IPS-20b (cell line): ENCODE measurements around the gene FUNDC1.

Source experiments
- H3K27ac ChIP-seq: one replicate; pipeline ENCODE4 v1.5.1; 2013; ENCODE audit warnings: low read length
- H3K27me3 ChIP-seq: 2 replicates; pipeline ENCODE4 v1.6.1; 2013; ENCODE audit warnings: mild to moderate bottlenecking, low read length, inconsistent platforms; ENCODE audit not compliant: insufficient read depth
- H3K36me3 ChIP-seq: 2 replicates; pipeline ENCODE4 v1.6.1; 2013; ENCODE audit warnings: low read depth, mild to moderate bottlenecking, inconsistent platforms, low read length, moderate library complexity; ENCODE audit not compliant: insufficient read depth
- H3K4me1 ChIP-seq: 2 replicates; pipeline ENCODE4 v1.6.1; 2013; ENCODE audit warnings: mild to moderate bottlenecking, control low read depth, inconsistent platforms, low read length, moderate library complexity; ENCODE audit not compliant: insufficient read depth
- H3K4me3 ChIP-seq: 2 replicates; pipeline ENCODE4 v1.5.1; 2013; ENCODE audit warnings: mild to moderate bottlenecking, low read length, inconsistent platforms
- H3K9ac ChIP-seq: 2 replicates; pipeline ENCODE4 v1.6.1; 2013; ENCODE audit warnings: low read depth, mild to moderate bottlenecking, inconsistent platforms, low read length, moderate library complexity
- H3K9me3 ChIP-seq: 2 replicates; pipeline ENCODE4 v1.6.1; 2013; ENCODE audit warnings: mild to moderate bottlenecking, low read depth, low read length, inconsistent platforms; ENCODE audit not compliant: insufficient read depth

FUNDC1 gene

GRCh38 chrX:44529310-44529709 is 13.3 kb downstream of the FUNDC1 start:
- Histone ChIP-seq H3K9ac (no peak overlapping the region), H3K4me1 (no peaks in the 10 kb centered on the region), H3K9me3 (no peaks in the 10 kb centered on the region), H3K4me3 (no peak overlapping the region), H3K27me3 (no peaks in the 10 kb centered on the region), H3K36me3 (peaks cover 2% of the 10 kb centered on the region), H3K27ac (no peak overlapping the region)

GRCh38 chrX:44514272-44514671 is 28.4 kb downstream of the FUNDC1 start:
- no peak overlapping the region for H3K9ac ChIP-seq
- H3K9me3 ChIP-seq, result no peaks in the 10 kb centered on the region
- no peaks in the 10 kb centered on the region for H3K36me3 ChIP-seq
- H3K4me3 ChIP-seq, result no peak overlapping the region
- H3K4me1 ChIP-seq, result no peaks in the 10 kb centered on the region
- no peak overlapping the region for H3K27ac ChIP-seq
- no peaks in the 10 kb centered on the region for H3K27me3 ChIP-seq

- Histone ChIP-seq H3K27ac (no peak overlapping the region), H3K4me3 (no peak overlapping the region), H3K9me3 (no peaks in the 10 kb centered on the region), H3K27me3 (no peaks in the 10 kb centered on the region), H3K36me3 (no peaks in the 10 kb centered on the region), H3K4me1 (peaks cover 7% of the 10 kb centered on the region; the same call in 1 of the 2 replicates), H3K9ac (no peak overlapping the region)
These were observed 35.4 kb downstream of the FUNDC1 start for GRCh38 chrX:44507292-44507691.

GRCh38 chrX:44506678-44507077 is 36.0 kb downstream of the FUNDC1 start:
- Histone ChIP-seq H3K4me1 (peaks cover 7% of the 10 kb centered on the region; the same call in 1 of the 2 replicates), H3K27ac (no peak overlapping the region), H3K9me3 (no peaks in the 10 kb centered on the region), H3K27me3 (no peaks in the 10 kb centered on the region), H3K9ac (no peak overlapping the region), H3K36me3 (no peaks in the 10 kb centered on the region), H3K4me3 (no peak overlapping the region; the same call in 1 of the 2 replicates)

- H3K4me1 ChIP-seq, result peaks cover 7% of the 10 kb centered on the region; the same call in 1 of the 2 replicates
- no peak overlapping the region for H3K9ac ChIP-seq
- no peak overlapping the region for H3K4me3 ChIP-seq
- no peaks in the 10 kb centered on the region for H3K36me3 ChIP-seq
- H3K27ac ChIP-seq, result no peak overlapping the region
- H3K27me3 ChIP-seq, result no peaks in the 10 kb centered on the region
- H3K9me3 ChIP-seq, result no peaks in the 10 kb centered on the region
These were observed 39.1 kb downstream of the FUNDC1 start for GRCh38 chrX:44503560-44503959.

- no peaks in the 10 kb centered on the region for H3K27me3 ChIP-seq
- no peak overlapping the region for H3K27ac ChIP-seq
These were observed 47.6 kb downstream of the FUNDC1 start for GRCh38 chrX:44495091-44495490.

GRCh38 chrX:44494357-44494756 is 48.3 kb downstream of the FUNDC1 start:
- Histone ChIP-seq H3K4me1 (no peaks in the 10 kb centered on the region), H3K9me3 (no peaks in the 10 kb centered on the region), H3K36me3 (no peaks in the 10 kb centered on the region), H3K27me3 (no peaks in the 10 kb centered on the region), H3K9ac (no peak overlapping the region), H3K27ac (no peak overlapping the region), H3K4me3 (no peak overlapping the region)

More at GRCh38 chrX:44495091-44495490, 47.6 kb downstream of the FUNDC1 start:
- Histone ChIP-seq H3K4me3 (no peak overlapping the region), H3K9ac (no peak overlapping the region), H3K9me3 (no peaks in the 10 kb centered on the region), H3K36me3 (no peaks in the 10 kb centered on the region), H3K4me1 (no peaks in the 10 kb centered on the region)

- no peak overlapping the region for H3K9ac ChIP-seq
- H3K4me3 ChIP-seq, result no peak overlapping the region
- H3K27me3 ChIP-seq, result no peaks in the 10 kb centered on the region
- no peaks in the 10 kb centered on the region for H3K4me1 ChIP-seq
- no peaks in the 10 kb centered on the region for H3K9me3 ChIP-seq
- H3K36me3 ChIP-seq, result no peaks in the 10 kb centered on the region
- no peak overlapping the region for H3K27ac ChIP-seq
These were observed 53.1 kb downstream of the FUNDC1 start for GRCh38 chrX:44489515-44489914.

- Histone ChIP-seq H3K27me3 (no peaks in the 10 kb centered on the region), H3K9ac (no peak overlapping the region), H3K4me1 (no peaks in the 10 kb centered on the region), H3K27ac (no peak overlapping the region), H3K9me3 (no peaks in the 10 kb centered on the region), H3K4me3 (no peak overlapping the region), H3K36me3 (no peaks in the 10 kb centered on the region)
These were observed 58.0 kb downstream of the FUNDC1 start for GRCh38 chrX:44484607-44485146.

GRCh38 chrX:44483965-44484606 is 58.6 kb downstream of the FUNDC1 start:
- Histone ChIP-seq H3K36me3 (no peaks in the 10 kb centered on the region), H3K9ac (no peak overlapping the region), H3K9me3 (no peaks in the 10 kb centered on the region), H3K27ac (no peak overlapping the region), H3K4me3 (no peak overlapping the region), H3K27me3 (no peaks in the 10 kb centered on the region), H3K4me1 (no peaks in the 10 kb centered on the region)

GRCh38 chrX:44482575-44482974 is 60.1 kb downstream of the FUNDC1 start:
- H3K27ac ChIP-seq, result no peak overlapping the region
- no peaks in the 10 kb centered on the region for H3K27me3 ChIP-seq
- H3K4me1 ChIP-seq, result no peaks in the 10 kb centered on the region
- no peak overlapping the region for H3K4me3 ChIP-seq
- no peaks in the 10 kb centered on the region for H3K9me3 ChIP-seq
- H3K36me3 ChIP-seq, result no peaks in the 10 kb centered on the region
- H3K9ac ChIP-seq, result no peak overlapping the region

GRCh38 chrX:44480591-44480990 is 62.1 kb downstream of the FUNDC1 start:
- no peaks in the 10 kb centered on the region for H3K36me3 ChIP-seq
- no peaks in the 10 kb centered on the region for H3K4me1 ChIP-seq
- H3K4me3 ChIP-seq, result no peak overlapping the region
- H3K27me3 ChIP-seq, result no peaks in the 10 kb centered on the region
- H3K27ac ChIP-seq, result no peak overlapping the region
- H3K9me3 ChIP-seq, result no peaks in the 10 kb centered on the region
- H3K9ac ChIP-seq, result no peak overlapping the region
